Stimulated activated CD8-positive, alpha-beta memory T cell treated with anti-CD3 and anti-CD28 coated beads, Interleukin-12 subunit alpha, Interleukin-12 subunit beta, amount 100 ng/mL, for 4 hours (primary cell): Measurements from ENCODE around the gene IL12RB1.

Experiments
- DNase-seq: peaks from one replicate; pipeline ENCODE4 v3.0.0-alpha.2; 2020; ENCODE audit warnings: low read depth

The IL12RB1 gene

GRCh38 chr19:18086590-18087138, at the start of gene IL12RB1:
Gene IL12RB1 (minus strand): TSS chr19:18086934. CDS start chr19:18086823, 111 bp downstream.
- peak; percentile 13 for DNase-seq

DNA sequence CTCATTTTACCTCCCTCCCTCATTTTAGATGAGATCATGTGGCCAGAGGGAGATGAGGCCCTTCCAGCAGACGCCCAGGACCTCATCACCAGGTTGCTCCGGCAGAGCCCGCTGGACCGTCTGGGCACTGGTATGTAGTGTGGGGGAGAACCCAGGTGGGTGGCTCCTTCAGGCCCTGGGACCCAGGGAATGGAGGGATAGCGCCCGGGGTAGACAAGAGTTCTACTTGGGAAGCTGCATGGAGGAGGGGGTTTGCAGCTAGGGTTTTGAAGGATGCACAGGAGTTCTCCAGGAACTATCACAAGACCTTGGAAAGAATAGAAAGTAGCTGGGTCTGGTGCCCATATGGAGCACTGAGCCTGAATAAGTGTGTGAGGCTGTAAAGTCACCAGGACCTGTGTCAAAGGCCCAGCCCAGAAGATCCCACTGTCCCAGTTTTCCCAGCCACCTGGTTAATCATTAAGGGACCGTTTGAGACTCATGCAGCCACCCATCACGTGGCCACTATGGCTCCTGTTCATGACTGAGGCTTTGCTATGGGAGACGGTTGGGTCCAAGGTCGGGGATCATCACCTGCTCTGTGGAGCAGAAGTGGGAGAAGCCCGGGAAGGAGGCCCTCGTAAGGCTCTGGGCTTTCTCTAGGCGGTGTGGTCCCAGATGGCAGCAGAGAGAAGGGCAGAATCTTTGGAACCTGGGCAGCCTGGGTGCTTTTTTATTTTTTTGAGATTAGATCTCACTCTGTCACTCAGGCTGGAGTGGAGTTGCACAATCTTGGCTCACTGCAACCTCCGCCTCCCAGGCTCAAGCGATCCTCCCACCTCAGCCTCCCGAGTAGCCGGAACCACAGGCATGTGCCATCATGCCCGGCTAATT, 49.2 kb upstream of the IL12RB1 start:
- no peak for DNase-seq

GRCh38 chr19:18131841-18132596, 45.3 kb upstream of the IL12RB1 start:
- DNase-seq = no peak

DNA sequence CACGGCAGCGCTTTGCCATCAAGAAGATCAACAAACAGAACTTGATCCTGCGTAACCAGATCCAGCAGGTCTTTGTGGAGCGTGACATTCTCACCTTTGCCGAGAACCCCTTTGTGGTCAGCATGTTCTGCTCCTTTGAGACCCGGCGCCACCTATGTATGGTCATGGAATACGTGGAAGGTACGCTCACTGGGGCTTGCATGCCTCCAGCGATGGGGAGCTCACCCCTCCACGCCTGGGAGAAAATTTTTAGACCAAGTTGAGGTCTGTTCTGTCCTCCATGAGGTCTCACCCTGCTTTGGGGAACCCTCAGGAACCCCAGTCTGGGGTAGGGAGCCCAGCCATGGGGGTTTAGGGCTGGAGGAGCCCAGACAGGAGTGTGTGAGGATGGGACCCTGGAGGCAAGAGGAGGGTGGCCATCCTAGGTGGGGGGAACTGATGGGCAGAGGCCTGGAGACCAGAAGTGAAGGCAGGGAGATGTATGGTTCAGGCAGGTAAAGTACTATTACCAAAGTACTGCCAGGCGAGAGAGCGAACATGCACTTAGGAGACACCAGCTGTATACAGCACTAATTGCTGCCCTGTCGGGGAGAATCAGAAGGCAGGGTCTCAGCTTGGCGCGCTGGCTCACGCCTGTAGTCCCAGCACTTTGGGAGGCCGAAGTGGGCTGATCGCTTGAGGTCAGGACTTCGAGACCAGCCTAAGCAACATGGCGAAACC, 43.9 kb upstream of the IL12RB1 start:
- DNase-seq = no peak

GRCh38 chr19:18128805-18129204, 42.1 kb upstream of the IL12RB1 start:
- no peak for DNase-seq

- no peak for DNase-seq
Measured at GRCh38 chr19:18128044-18128443, 41.3 kb upstream of the IL12RB1 start.

DNA sequence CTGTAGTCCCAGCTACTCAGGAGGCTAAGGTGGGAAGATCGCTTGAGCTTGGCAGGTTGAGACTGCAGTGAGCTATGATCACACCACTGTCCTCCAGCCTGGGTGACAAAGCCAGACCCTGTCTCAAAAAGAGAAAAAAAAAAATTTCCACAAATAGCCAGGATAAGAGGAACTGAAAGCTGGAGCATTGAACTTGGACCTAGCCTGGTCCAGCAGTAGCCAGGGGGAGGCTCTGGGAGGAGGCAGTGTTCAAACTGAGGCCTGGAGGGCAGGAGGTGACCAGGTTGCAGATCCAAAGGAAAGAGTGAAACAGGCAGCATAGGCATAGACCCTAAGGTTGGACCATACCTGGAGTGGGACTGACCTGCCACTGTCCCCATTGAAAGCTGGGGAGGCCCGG, 39.4 kb upstream of the IL12RB1 start:
- no peak for DNase-seq

DNA sequence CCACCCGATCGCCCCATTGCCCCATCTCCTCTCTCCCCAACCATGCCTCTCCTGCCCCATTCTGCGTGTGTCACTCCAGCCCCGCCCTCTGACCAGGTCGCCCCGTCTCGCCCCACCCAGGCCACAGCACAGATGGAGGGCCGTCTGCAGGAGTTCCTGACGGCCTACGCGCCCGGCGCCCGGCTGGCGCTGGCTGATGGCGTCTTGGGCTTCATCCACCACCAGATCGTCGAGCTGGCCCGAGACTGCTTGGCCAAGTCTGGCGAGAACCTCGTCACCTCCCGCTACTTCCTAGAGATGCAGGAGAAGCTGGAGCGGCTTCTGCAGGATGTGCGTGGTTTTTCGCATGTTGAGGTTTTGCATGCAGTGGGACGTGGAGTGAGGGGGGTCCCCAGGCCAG, 37.1 kb upstream of the IL12RB1 start:
- DNase-seq = no peak

- DNase-seq = no peak
Measured at GRCh38 chr19:18122860-18123795, 36.4 kb upstream of the IL12RB1 start.

- no peak for DNase-seq
Measured at GRCh38 chr19:18122424-18122823, 35.7 kb upstream of the IL12RB1 start.

- no peak for DNase-seq
Measured at GRCh38 chr19:18121166-18121565, 34.4 kb upstream of the IL12RB1 start.

GRCh38 chr19:18120127-18120526, 33.4 kb upstream of the IL12RB1 start:
- DNase-seq = no peak

DNA sequence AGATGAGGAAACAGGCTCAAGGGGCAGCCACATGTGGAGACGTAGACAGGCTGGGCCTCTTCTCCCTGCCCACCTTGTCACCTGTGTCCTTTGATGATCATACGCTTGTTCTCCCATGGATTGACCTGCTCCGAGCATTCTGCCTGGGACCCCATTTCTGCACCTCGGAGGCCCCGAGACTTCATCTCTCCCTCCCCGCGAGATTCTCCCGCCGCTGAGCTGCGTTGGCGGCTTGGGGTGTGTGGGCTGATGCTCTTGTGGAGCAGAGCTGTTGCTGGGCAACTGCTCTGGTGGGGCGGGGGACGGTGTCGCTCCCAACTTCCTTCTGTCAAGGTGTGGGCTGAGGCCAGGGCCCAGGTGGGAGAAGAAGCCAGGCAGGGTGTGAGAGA, 33.0 kb upstream of the IL12RB1 start:
- peak; percentile 51 for DNase-seq

- peak; percentile 27 for DNase-seq
Measured at GRCh38 chr19:18119013-18119716, 32.4 kb upstream of the IL12RB1 start.

DNA sequence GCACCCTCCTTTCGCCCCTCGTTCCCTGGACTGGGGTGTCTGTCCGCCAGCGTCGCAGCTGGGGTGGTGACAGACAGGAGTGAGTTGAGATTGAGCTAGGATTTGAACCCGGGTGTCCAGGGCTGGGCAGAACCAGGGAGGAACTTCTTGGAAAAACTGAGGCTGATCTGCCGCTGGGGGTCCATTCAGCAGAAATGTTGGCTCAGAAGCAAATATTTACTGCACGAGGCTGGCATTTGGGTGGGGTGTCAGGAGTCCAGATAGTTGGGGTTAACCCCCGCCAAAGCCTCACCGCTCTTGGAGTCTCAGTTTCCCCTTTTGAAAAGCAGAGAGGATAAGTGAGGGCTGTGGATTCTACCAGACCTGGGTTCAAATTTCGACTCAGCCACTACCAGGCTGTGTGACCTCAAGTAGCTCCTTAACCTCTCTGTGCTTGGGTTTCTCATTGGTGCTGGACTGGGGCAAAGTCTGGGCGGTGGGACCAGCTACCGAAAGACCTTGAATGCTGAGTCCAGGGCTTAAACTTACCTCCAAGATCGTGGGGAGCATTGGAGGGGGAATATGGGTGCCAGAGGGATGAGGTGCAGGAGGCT, 31.8 kb upstream of the IL12RB1 start:
- DNase-seq = no peak

- peak; percentile 96 for DNase-seq
Measured at GRCh38 chr19:18117692-18118378, 31.1 kb upstream of the IL12RB1 start.

- no peak for DNase-seq
Measured at GRCh38 chr19:18117364-18117691, 30.6 kb upstream of the IL12RB1 start.

GRCh38 chr19:18114483-18114882, 27.7 kb upstream of the IL12RB1 start:
- DNase-seq = no peak

DNA sequence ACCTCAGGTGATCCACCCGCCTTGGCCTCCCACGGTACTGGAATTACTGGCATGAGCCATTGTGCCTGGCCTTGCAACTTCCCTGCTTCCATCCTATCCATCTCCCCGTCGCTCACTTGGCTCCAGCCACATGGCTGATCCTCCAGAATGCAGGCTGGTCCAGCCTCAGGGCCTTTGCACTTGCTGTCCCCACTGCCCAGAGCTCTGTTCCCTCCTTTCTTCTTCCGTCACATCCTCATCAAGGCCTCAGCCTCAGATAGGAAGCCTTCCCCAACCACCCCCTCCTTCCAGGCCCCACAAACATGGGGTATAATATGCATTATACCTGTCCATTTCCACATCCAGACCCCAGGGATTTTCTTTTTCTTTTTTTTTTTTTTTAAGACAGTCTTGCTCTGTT, 27.1 kb upstream of the IL12RB1 start:
- no peak for DNase-seq
